GM18873 (cell line): Measurements from ENCODE around the gene SOAT2.

Experiments
- ATAC-seq: cut with Tn5 transposase; IDR thresholded peaks from one replicate; pipeline ENCODE4 v1.9.1; 2021; ENCODE audit warnings: mild to moderate bottlenecking, moderate library complexity, moderate number of reproducible peaks; ENCODE audit not compliant: unreplicated experiment, low FRiP score

SOAT2 gene

GRCh38 chr12:53102883-53103807 is at the start of gene SOAT2:
SOAT2 (plus strand) TSS chr12:53103486; CDS start chr12:53103578, 92 bp downstream.
- ATAC-seq = no peak

- ATAC-seq = peak; percentile 80
Observed at GRCh38 chr12:53054112-53054878, 49.0 kb upstream of the SOAT2 start.

- no peak for ATAC-seq
Observed at GRCh38 chr12:53055471-53056266, 47.6 kb upstream of the SOAT2 start.

- ATAC-seq = no peak
Observed at GRCh38 chr12:53056296-53056695, 47.0 kb upstream of the SOAT2 start.

GRCh38 chr12:53056901-53057300 is 46.4 kb upstream of the SOAT2 start:
- no peak for ATAC-seq

- ATAC-seq = no peak
Observed at GRCh38 chr12:53057816-53058500, 45.3 kb upstream of the SOAT2 start.

GRCh38 chr12:53058674-53059433 is 44.4 kb upstream of the SOAT2 start:
- no peak for ATAC-seq

- ATAC-seq = no peak
Observed at GRCh38 chr12:53059434-53060063, 43.7 kb upstream of the SOAT2 start.

GRCh38 chr12:53060064-53060720 is 43.1 kb upstream of the SOAT2 start:
- ATAC-seq = no peak

- ATAC-seq = no peak
Observed at GRCh38 chr12:53060721-53061276, 42.5 kb upstream of the SOAT2 start.

GRCh38 chr12:53061404-53062010 is 41.8 kb upstream of the SOAT2 start:
- ATAC-seq = no peak

GRCh38 chr12:53062011-53062961 is 41.0 kb upstream of the SOAT2 start:
- no peak for ATAC-seq

- ATAC-seq = no peak
Observed at GRCh38 chr12:53062977-53063707, 40.1 kb upstream of the SOAT2 start.

- no peak for ATAC-seq
Observed at GRCh38 chr12:53063708-53064612, 39.3 kb upstream of the SOAT2 start.
